B cell (primary cell): Measurements from ENCODE around the gene NEUROD6. TPM values are rescaled to one million over a fixed set of nuclear protein-coding genes. Genes with fewer than 3 reads are reported as not detected.

Experiments used
- ATAC-seq: fragments of 200-7000 bp; cut with Tn5 transposase; one replicate; pipeline ENCODE4 v1.10.0; 2021; ENCODE audit warnings: low read depth, mild to moderate bottlenecking, moderate number of reproducible peaks, moderate library complexity
- CTCF ChIA-PET: fragments of 350-600 bp; sonication (Branson Sonifier 250); formaldehyde crosslinking; loops from one replicate; lab custom pipeline; 2021; ENCODE audit warnings: antibody characterized with exemption, inconsistent platforms; lab: Charles Lee
- POLR2A ChIA-PET: fragments of 350-600 bp; sonication (Branson Sonifier 250); formaldehyde crosslinking; loops from one replicate; lab custom pipeline; 2021; ENCODE audit warnings: antibody characterized with exemption; lab: Charles Lee
- DNase-seq: peaks from one replicate; pipeline ENCODE4 v3.0.0; 2013
- H2AFZ ChIP-seq: 2 replicates; pipeline ENCODE4 v1.6.1; 2012; ENCODE audit warnings: mild to moderate bottlenecking, low read depth, low read length; ENCODE audit not compliant: insufficient read depth, poor library complexity, severe bottlenecking
- H3K27ac ChIP-seq, 2 donors: 1 replicate in 1 of 2; 2 replicates in 1 of 2; pipeline ENCODE4 v1.5.1; 2012 to 2013; ENCODE audit warnings: low read length in 2 of 2, mild to moderate bottlenecking in 2 of 2, moderate library complexity in 1 of 2
- H3K27me3 ChIP-seq, 4 experiments: fragments of 200-600 bp in 1 of 4; sonication (generic) in 1 of 4; replicated peaks in 1 of 4; 1 replicate in 2 of 4; 2 replicates in 2 of 4; pipeline versions ENCODE4 v1.6.1 to v1.7.0; 2013 to 2016; ENCODE audit warnings: low read length in 3 of 4, mild to moderate bottlenecking in 2 of 4, mixed read lengths in 1 of 4, moderate library complexity in 1 of 4; ENCODE audit not compliant: insufficient read depth in 4 of 4, control insufficient read depth in 3 of 4; ENCODE audit errors: control extremely low read depth in 1 of 4
- H3K36me3 ChIP-seq, 2 experiments: replicated peaks in 1 of 2; 1 replicate in 1 of 2; 2 replicates in 1 of 2; pipeline versions ENCODE4 v1.6.1 to v1.7.1; 2013; ENCODE audit warnings: low read length in 1 of 2; ENCODE audit not compliant: insufficient read depth in 2 of 2, control insufficient read depth in 1 of 2; ENCODE audit errors: control extremely low read depth in 1 of 2, extremely low read depth in 1 of 2
- H3K4me1 ChIP-seq, 2 donors: fragments of 200-600 bp in 1 of 2; sonication (generic) in 1 of 2; 1 replicate in 1 of 2; 2 replicates in 1 of 2; pipeline versions ENCODE4 v1.5.1 to v1.6.1; 2013 to 2017; ENCODE audit warnings: low read length in 2 of 2; ENCODE audit not compliant: control insufficient read depth in 2 of 2, insufficient read depth in 2 of 2
- H3K4me2 ChIP-seq: replicated peaks from 2 replicates; pipeline ENCODE3; 2012; ENCODE audit warnings: mild to moderate bottlenecking, low read depth, low read length; ENCODE audit not compliant: poor library complexity, severe bottlenecking
- H3K4me3 ChIP-seq, 5 experiments: fragments of 200-600 bp in 1 of 5; sonication (generic) in 1 of 5; 1 replicate in 3 of 5; 2 replicates in 2 of 5; pipeline versions ENCODE4 v1.5.1 to v1.7.0; 2011 to 2016; ENCODE audit warnings: low read length in 4 of 5, mild to moderate bottlenecking in 4 of 5, low read depth in 2 of 5, control low read depth in 1 of 5, moderate library complexity in 1 of 5; ENCODE audit not compliant: insufficient read depth in 1 of 5; ENCODE audit errors: control extremely low read depth in 1 of 5, extremely low read depth in 1 of 5
- H3K79me2 ChIP-seq: fragments of 200-600 bp; sonication (generic); one replicate; pipeline ENCODE4 v1.6.0; 2016; ENCODE audit warnings: low read length; ENCODE audit not compliant: control insufficient read depth, insufficient read depth
- H3K9ac ChIP-seq: fragments of 200-600 bp; sonication (generic); 2 replicates; pipeline ENCODE4 v1.6.1; 2017; ENCODE audit warnings: mild to moderate bottlenecking, low read length, moderate library complexity
- H3K9me3 ChIP-seq, 3 donors: one replicate each; pipeline versions ENCODE4 v1.6.1 to v1.7.1; 2013; ENCODE audit warnings: low read length in 2 of 3; ENCODE audit not compliant: control insufficient read depth in 2 of 3, insufficient read depth in 1 of 3; ENCODE audit errors: control extremely low read depth in 1 of 3
- H4K20me1 ChIP-seq: 2 replicates; pipeline ENCODE4 v1.6.0; 2012; ENCODE audit warnings: mild to moderate bottlenecking, low read length; ENCODE audit not compliant: insufficient read depth, control insufficient read depth, poor library complexity, severe bottlenecking
- H3K27ac Mint-ChIP-seq: one replicate; pipeline ENCODE4 v1.8.0; 2021; ENCODE audit warnings: mixed read lengths
- H3K27me3 Mint-ChIP-seq: one replicate; pipeline ENCODE4 v1.8.0; 2021; ENCODE audit warnings: mixed read lengths
- H3K4me1 Mint-ChIP-seq: one replicate; pipeline ENCODE4 v1.8.0; 2021; ENCODE audit warnings: mixed read lengths
- H3K4me3 Mint-ChIP-seq: one replicate; pipeline ENCODE4 v1.8.0; 2021; ENCODE audit warnings: mixed read lengths
- H3K9me3 Mint-ChIP-seq: one replicate; pipeline ENCODE4 v1.8.0; 2022; ENCODE audit warnings: mixed read lengths; ENCODE audit not compliant: insufficient read depth
- CTCF ChIP-seq: fragments of 200-600 bp; IDR thresholded peaks from one replicate; pipeline ENCODE4 v1.8.0; 2022; ENCODE audit warnings: antibody characterized with exemption, mild to moderate bottlenecking
- EZH2 ChIP-seq: IDR thresholded peaks from 2 replicates; pipeline ENCODE4 v1.6.1; 2012; ENCODE audit warnings: borderline replicate concordance, low read depth, mild to moderate bottlenecking, moderate library complexity, low read length; ENCODE audit not compliant: insufficient read depth, poor library complexity, severe bottlenecking
- WGBS: methylation state at CpG from one replicate; pipeline ENCODE4 v1.1.5; 2013; ENCODE audit warnings: missing lambda C conversion rate; ENCODE audit not compliant: insufficient coverage; 5-methylcytosine and 5-hydroxymethylcytosine counted together
- intact Hi-C: fragments of 100-400 bp; cut with micrococcal nuclease; formaldehyde crosslinking; loops from one replicate; pipeline ENCODE4 v1.10.0; 2022
- polyA plus RNA-seq: library from polyadenylated mRNA; depleted of rRNA; stranded (reverse); fragments of >200 nt; gene quantifications from 2 replicates; pipeline ENCODE4 v1.2.3, GENCODE V29; 2012
- total RNA-seq, 2 donors: library from RNA; stranded (reverse); fragments of 120-200 nt in 1 of 2; gene quantifications; 1 replicate in 1 of 2; 2 replicates in 1 of 2; pipeline versions ENCODE4 v1.2.3 to v1.2.4, GENCODE V29; 2013 to 2022

Gene NEUROD6
- total and polyA plus RNA-seq, 2 donors (not counting 1 experiment from before 2014, with no cell fraction given): not detected

DNA sequence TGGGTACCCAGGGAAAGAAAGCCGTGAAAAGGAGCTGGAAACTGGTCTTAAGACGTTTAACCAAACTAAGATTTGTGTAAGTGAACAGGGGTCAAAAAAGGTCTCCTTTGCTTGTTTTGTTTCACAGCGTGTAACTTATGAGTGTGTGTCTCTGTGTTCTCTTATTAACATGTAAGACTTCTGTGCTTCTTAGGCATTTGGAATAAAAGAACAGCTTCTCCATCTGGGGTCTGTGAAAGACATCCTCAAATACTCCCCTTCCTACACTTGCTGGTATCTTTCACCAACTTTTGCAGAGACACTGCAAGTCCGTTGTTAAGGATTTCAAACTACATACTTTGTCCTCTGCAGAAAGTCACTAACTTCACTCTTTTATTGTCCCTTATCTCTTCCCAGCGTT lies 615 bp upstream of the NEUROD6 start:
- peaks cover 0 to 12% (median 6%) of the 10 kb centered on the region in 4 experiments for H3K27me3 ChIP-seq
- H3K4me1 ChIP-seq: no peaks in the 10 kb centered on the region
- ATAC-seq (no peak), DNase-seq (no peak)
- H3K9me3 ChIP-seq: peaks cover 0 to 2% (median 0%) of the 10 kb centered on the region in 3 donors
- Mint-ChIP-seq H3K9me3 (no peaks in the 10 kb centered on the region), H3K27ac (no peak overlapping the region), H3K27me3 (peaks cover 15% of the 10 kb centered on the region), H3K4me1 (no peaks in the 10 kb centered on the region), H3K4me3 (no peak overlapping the region)
- no peak overlapping the region for H3K4me3 ChIP-seq
- H3K27ac ChIP-seq: no peak overlapping the region
- ChIA-PET CTCF (no interaction called here), POLR2A (no interaction called here)
- H4K20me1 ChIP-seq: no peaks in the 10 kb centered on the region
- no peaks in the 10 kb centered on the region for H3K79me2 ChIP-seq
- intact Hi-C loops: no loop called here
- WGBS: 42% methylated on average over 3 of the region's 5 CpGs
- no peak overlapping the region for H3K9ac ChIP-seq
- no peak overlapping the region for H3K4me2 ChIP-seq
- no peak for TF ChIP-seq CTCF
- no peak for TF ChIP-seq EZH2
- no peak overlapping the region for H2AFZ ChIP-seq
- no peaks in the 10 kb centered on the region for H3K36me3 ChIP-seq

DNA sequence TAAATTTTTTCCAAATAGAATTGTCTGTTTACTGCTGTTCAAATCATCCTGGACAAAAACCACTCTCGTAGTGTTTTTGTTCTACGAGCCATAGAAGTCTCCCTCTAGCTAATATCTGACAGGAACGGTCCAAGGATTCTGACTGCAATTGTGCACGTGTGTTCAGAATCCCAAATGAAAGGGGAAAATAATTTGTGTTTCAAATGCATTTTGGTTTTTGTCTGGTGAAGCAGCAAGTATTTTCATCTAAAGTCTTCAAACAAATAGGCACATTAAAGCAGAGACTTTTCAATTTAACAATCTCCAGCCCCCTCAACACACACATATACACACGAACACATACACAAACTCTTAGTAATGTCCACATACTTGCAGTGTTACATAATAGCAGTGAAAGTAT lies 475 bp downstream of the NEUROD6 start:
- 82% methylated on average over 2 of the region's 5 CpGs for WGBS
- Histone ChIP-seq H3K36me3 (no peaks in the 10 kb centered on the region), H3K27ac (no peak overlapping the region), H3K79me2 (no peaks in the 10 kb centered on the region), H3K27me3 (peaks cover 0 to 23% (median 6%) of the 10 kb centered on the region in 4 experiments), H4K20me1 (no peaks in the 10 kb centered on the region), H2AFZ (no peak overlapping the region), H3K9ac (no peak overlapping the region), H3K4me2 (no peak overlapping the region), H3K4me3 (no peak overlapping the region), H3K4me1 (no peaks in the 10 kb centered on the region), H3K9me3 (peaks cover 0 to 9% (median 0%) of the 10 kb centered on the region in 3 donors)
- no peak for ATAC-seq
- no peak overlapping the region for H3K27ac Mint-ChIP-seq
- ChIA-PET CTCF (no interaction called here), POLR2A (no interaction called here)
- TF ChIP-seq CTCF (no peak), EZH2 (no peak)
- intact Hi-C loops: no loop called here
- peaks cover 20% of the 10 kb centered on the region for H3K27me3 Mint-ChIP-seq
- no peak overlapping the region for H3K4me3 Mint-ChIP-seq
- H3K4me1 Mint-ChIP-seq: no peaks in the 10 kb centered on the region
- H3K9me3 Mint-ChIP-seq: no peaks in the 10 kb centered on the region
- no peak for DNase-seq
